Kidney epithelial cell (primary cell): ENCODE data around the gene C1orf174. TPM values are rescaled to one million over a fixed set of nuclear protein-coding genes. Genes with fewer than 3 reads are reported as not detected.

Experiments used
- DNase-seq: peaks from one replicate; pipeline ENCODE4 v3.0.0-alpha.2; 2010; ENCODE audit warnings: low read depth
- H3K27me3 ChIP-seq: 2 replicates; pipeline ENCODE4 v1.6.0; 2011; ENCODE audit warnings: low read length; ENCODE audit not compliant: control insufficient read depth, insufficient read depth
- H3K36me3 ChIP-seq: 2 replicates; pipeline ENCODE4 v1.5.1; 2011; ENCODE audit warnings: low read length; ENCODE audit not compliant: control insufficient read depth, insufficient read depth
- H3K4me3 ChIP-seq: 2 replicates; pipeline ENCODE4 v1.5.1; 2011; ENCODE audit warnings: low read depth, mild to moderate bottlenecking, control low read depth, low read length
- CTCF ChIP-seq: IDR thresholded peaks from 2 replicates; pipeline ENCODE4 v1.5.1; 2011; ENCODE audit warnings: mild to moderate bottlenecking, moderate library complexity, low read length, control low read depth, inconsistent platforms; ENCODE audit not compliant: insufficient read depth, poor library complexity, severe bottlenecking
- total RNA-seq: library from RNA; depleted of rRNA; stranded (reverse); fragments of >200 nt; gene quantifications from 2 replicates; pipeline ENCODE4 v1.2.3, GENCODE V29; 2015

C1orf174 gene
- total RNA-seq, 1 donor from 2014 or later = 33.3 TPM

- Histone ChIP-seq H3K27me3 (no peaks in the 10 kb centered on the region), H3K36me3 (peaks cover 1% of the 10 kb centered on the region), H3K4me3 (no peak overlapping the region)
- TF ChIP-seq CTCF = no peak
- DNase-seq = no peak
Observed at GRCh38 chr1:3892748-3893147, 7.3 kb downstream of the C1orf174 start.

- Histone ChIP-seq H3K36me3 (peaks cover 1% of the 10 kb centered on the region), H3K4me3 (no peak overlapping the region), H3K27me3 (no peaks in the 10 kb centered on the region)
- TF ChIP-seq CTCF = no peak
- DNase-seq = no peak
Observed at GRCh38 chr1:3891329-3891865, 8.7 kb downstream of the C1orf174 start.

GRCh38 chr1:3890389-3891328 lies 9.4 kb downstream of the C1orf174 start:
- no peak for DNase-seq
- Histone ChIP-seq H3K4me3 (no peak overlapping the region), H3K27me3 (no peaks in the 10 kb centered on the region), H3K36me3 (peaks cover 1% of the 10 kb centered on the region)
- no peak for TF ChIP-seq CTCF

GRCh38 chr1:3889936-3890335 lies 10.1 kb downstream of the C1orf174 start:
- DNase-seq = no peak
- H3K36me3 ChIP-seq = peaks cover 1% of the 10 kb centered on the region
- no peak overlapping the region for H3K4me3 ChIP-seq
- no peak for TF ChIP-seq CTCF
- no peaks in the 10 kb centered on the region for H3K27me3 ChIP-seq

- Histone ChIP-seq H3K27me3 (no peaks in the 10 kb centered on the region), H3K4me3 (no peak overlapping the region), H3K36me3 (peaks cover 1% of the 10 kb centered on the region)
- no peak for TF ChIP-seq CTCF
- DNase-seq = no peak
Observed at GRCh38 chr1:3888301-3888700, 11.8 kb downstream of the C1orf174 start.
